H9 (cell line): ENCODE data around the gene C11orf21. TPM values are rescaled to one million over a fixed set of nuclear protein-coding genes. Genes with fewer than 3 reads are reported as not detected.

ENCODE experiments used
- DNase-seq: peaks from one replicate; pipeline ENCODE4 v3.0.0-alpha.2; 2017
- H2AFZ ChIP-seq: one replicate; pipeline ENCODE4 v1.6.1; 2013; ENCODE audit warnings: mild to moderate bottlenecking, low read length, control low read depth, moderate library complexity
- H2AK5ac ChIP-seq: 2 replicates; pipeline ENCODE4 v1.6.1; 2013; ENCODE audit warnings: low read length, control low read depth, mixed read lengths; ENCODE audit not compliant: insufficient read length
- H2BK120ac ChIP-seq: one replicate; pipeline ENCODE4 v1.6.1; 2013; ENCODE audit warnings: low read depth, mild to moderate bottlenecking, low read length, control low read depth, inconsistent platforms; ENCODE audit not compliant: poor library complexity, severe bottlenecking
- H2BK12ac ChIP-seq: 2 replicates; pipeline ENCODE4 v1.6.1; 2013; ENCODE audit warnings: low read length, control low read depth, mixed read lengths, low read depth; ENCODE audit not compliant: insufficient read length
- H2BK15ac ChIP-seq: 2 replicates; pipeline ENCODE4 v1.6.1; 2013; ENCODE audit warnings: low read depth, low read length, control low read depth
- H2BK20ac ChIP-seq: one replicate; pipeline ENCODE4 v1.6.1; 2013; ENCODE audit warnings: low read depth, mild to moderate bottlenecking, low read length, control low read depth, inconsistent platforms; ENCODE audit not compliant: poor library complexity, severe bottlenecking
- H2BK5ac ChIP-seq: 2 replicates; pipeline ENCODE4 v1.6.1; 2013; ENCODE audit warnings: low read length, control low read depth, mixed read lengths; ENCODE audit not compliant: insufficient read length
- H3K14ac ChIP-seq: 2 replicates; pipeline ENCODE4 v1.6.1; 2013; ENCODE audit warnings: low read length, control low read depth; ENCODE audit not compliant: insufficient read depth
- H3K18ac ChIP-seq: 2 replicates; pipeline ENCODE4 v1.6.1; 2013; ENCODE audit warnings: low read depth, mild to moderate bottlenecking, mixed read lengths, low read length, control low read depth; ENCODE audit not compliant: insufficient read length
- H3K23ac ChIP-seq: 2 replicates; pipeline ENCODE4 v1.6.1; 2013; ENCODE audit warnings: low read length, control low read depth, mixed read lengths, low read depth; ENCODE audit not compliant: insufficient read length
- H3K23me2 ChIP-seq: 2 replicates; pipeline ENCODE4 v1.6.1; 2013; ENCODE audit warnings: low read depth, mild to moderate bottlenecking, mixed read lengths, low read length, control low read depth; ENCODE audit not compliant: insufficient read length, poor library complexity, severe bottlenecking
- H3K27ac ChIP-seq: 2 replicates; pipeline ENCODE4 v1.5.1; 2013; ENCODE audit warnings: low read length, control low read depth, mixed read lengths, low read depth; ENCODE audit not compliant: insufficient read length
- H3K27me3 ChIP-seq: 2 replicates; pipeline ENCODE4 v1.6.1; 2013; ENCODE audit warnings: low read length, control low read depth, inconsistent platforms; ENCODE audit not compliant: insufficient read depth
- H3K4ac ChIP-seq: 2 replicates; pipeline ENCODE4 v1.6.1; 2013; ENCODE audit warnings: low read depth, mild to moderate bottlenecking, control low read depth, inconsistent platforms, low read length, moderate library complexity
- H3K4me1 ChIP-seq: 2 replicates; pipeline ENCODE4 v1.6.1; 2013; ENCODE audit warnings: low read length, control low read depth, inconsistent platforms; ENCODE audit not compliant: insufficient read depth
- H3K4me2 ChIP-seq: 2 replicates; pipeline ENCODE4 v1.6.1; 2013; ENCODE audit warnings: low read length, control low read depth, mixed read lengths; ENCODE audit not compliant: insufficient read length, insufficient read depth
- H3K56ac ChIP-seq: 2 replicates; pipeline ENCODE4 v1.6.1; 2013; ENCODE audit warnings: low read depth, mild to moderate bottlenecking, mixed read lengths, low read length, control low read depth; ENCODE audit not compliant: insufficient read length
- H3K79me1 ChIP-seq: 2 replicates; pipeline ENCODE4 v1.6.1; 2013; ENCODE audit warnings: low read depth, mild to moderate bottlenecking, moderate library complexity, low read length, control low read depth, inconsistent platforms; ENCODE audit not compliant: insufficient read depth, poor library complexity, severe bottlenecking
- H3K79me2 ChIP-seq: 2 replicates; pipeline ENCODE4 v1.6.1; 2013; ENCODE audit warnings: low read length, control low read depth, inconsistent platforms; ENCODE audit not compliant: insufficient read depth
- H3K9ac ChIP-seq: 2 replicates; pipeline ENCODE4 v1.6.1; 2013; ENCODE audit warnings: low read length, control low read depth, mixed read lengths; ENCODE audit not compliant: insufficient read length; ENCODE audit errors: extremely low read depth
- H3K9me3 ChIP-seq: one replicate; pipeline ENCODE4 v1.6.1; 2013; ENCODE audit warnings: low read depth, low read length, inconsistent platforms; ENCODE audit not compliant: control insufficient read depth
- H3T11ph ChIP-seq: one replicate; pipeline ENCODE4 v1.6.1; 2013; ENCODE audit warnings: mild to moderate bottlenecking, low read length, control low read depth, inconsistent platforms
- H4K20me1 ChIP-seq: one replicate; pipeline ENCODE4 v1.6.1; 2013; ENCODE audit not compliant: control insufficient read depth, insufficient read length, insufficient read depth
- H4K5ac ChIP-seq: 2 replicates; pipeline ENCODE4 v1.6.1; 2013; ENCODE audit warnings: low read depth, mild to moderate bottlenecking, mixed read lengths, low read length, control low read depth; ENCODE audit not compliant: insufficient read length
- H4K8ac ChIP-seq: replicated peaks from 2 replicates; pipeline ENCODE4 v1.6.1; 2013; ENCODE audit warnings: low read length, control low read depth, mixed read lengths, low read depth; ENCODE audit not compliant: insufficient read length
- H4K91ac ChIP-seq: 2 replicates; pipeline ENCODE4 v1.6.1; 2013; ENCODE audit warnings: low read depth, mild to moderate bottlenecking, moderate library complexity, mixed read lengths, low read length, control low read depth; ENCODE audit not compliant: insufficient read length
- H3K27ac Mint-ChIP-seq, 3 experiments: 2 replicates in 2 of 3; 3 replicates in 1 of 3; pipeline ENCODE4 v1.8.0; 2020 to 2021; ENCODE audit warnings: mixed read lengths in 3 of 3, mild to moderate bottlenecking in 1 of 3, moderate library complexity in 1 of 3
- H3K27me3 Mint-ChIP-seq: 2 replicates; pipeline ENCODE4 v1.8.0; 2021; ENCODE audit warnings: low read depth, mild to moderate bottlenecking, moderate library complexity, mixed read lengths
- H3K36me3 Mint-ChIP-seq, 3 experiments: 2 replicates in 2 of 3; 3 replicates in 1 of 3; pipeline ENCODE4 v1.8.0; 2020 to 2021; ENCODE audit warnings: low read depth in 3 of 3, mixed read lengths in 3 of 3; ENCODE audit not compliant: insufficient read depth in 1 of 3
- H3K4me1 Mint-ChIP-seq, 2 experiments: 2 replicates each; pipeline ENCODE4 v1.8.0; 2020; ENCODE audit warnings: mixed read lengths in 2 of 2
- H3K4me3 Mint-ChIP-seq, 2 experiments: 2 replicates in 1 of 2; 3 replicates in 1 of 2; pipeline ENCODE4 v1.8.0; 2020 to 2021; ENCODE audit warnings: mild to moderate bottlenecking in 2 of 2, mixed read lengths in 2 of 2, moderate library complexity in 1 of 2
- H3K9me3 Mint-ChIP-seq, 2 experiments: 2 replicates in 1 of 2; 3 replicates in 1 of 2; pipeline ENCODE4 v1.8.0; 2020; ENCODE audit warnings: mild to moderate bottlenecking in 2 of 2, mixed read lengths in 2 of 2, moderate library complexity in 1 of 2
- WGBS: extraction: QIAGEN DNeasy Blood & Tissue Kit; methylation state at CpG from one replicate; pipeline ENCODE4 v1.1.7; 2013; ENCODE audit warnings: missing lambda C conversion rate, low lambda C conversion rate, mixed read lengths; ENCODE audit not compliant: insufficient read length; ENCODE audit errors: extremely low coverage; 5-methylcytosine and 5-hydroxymethylcytosine counted together
- total RNA-seq: library from RNA; stranded (reverse); gene quantifications from 2 replicates; pipeline ENCODE4 v1.2.1, GENCODE V29; 2021
- TF ChIP-seq, protein P1 (sequence below): fragments of 200-600 bp; sonication (generic); conservative IDR thresholded peaks from 3 replicates; pipeline ENCODE4 v1.8.0; 2021; ENCODE audit warnings: antibody characterized with exemption, mild to moderate bottlenecking

C11orf21 gene
- total RNA-seq, 1 experiment from 2014 or later: not detected

DNA sequence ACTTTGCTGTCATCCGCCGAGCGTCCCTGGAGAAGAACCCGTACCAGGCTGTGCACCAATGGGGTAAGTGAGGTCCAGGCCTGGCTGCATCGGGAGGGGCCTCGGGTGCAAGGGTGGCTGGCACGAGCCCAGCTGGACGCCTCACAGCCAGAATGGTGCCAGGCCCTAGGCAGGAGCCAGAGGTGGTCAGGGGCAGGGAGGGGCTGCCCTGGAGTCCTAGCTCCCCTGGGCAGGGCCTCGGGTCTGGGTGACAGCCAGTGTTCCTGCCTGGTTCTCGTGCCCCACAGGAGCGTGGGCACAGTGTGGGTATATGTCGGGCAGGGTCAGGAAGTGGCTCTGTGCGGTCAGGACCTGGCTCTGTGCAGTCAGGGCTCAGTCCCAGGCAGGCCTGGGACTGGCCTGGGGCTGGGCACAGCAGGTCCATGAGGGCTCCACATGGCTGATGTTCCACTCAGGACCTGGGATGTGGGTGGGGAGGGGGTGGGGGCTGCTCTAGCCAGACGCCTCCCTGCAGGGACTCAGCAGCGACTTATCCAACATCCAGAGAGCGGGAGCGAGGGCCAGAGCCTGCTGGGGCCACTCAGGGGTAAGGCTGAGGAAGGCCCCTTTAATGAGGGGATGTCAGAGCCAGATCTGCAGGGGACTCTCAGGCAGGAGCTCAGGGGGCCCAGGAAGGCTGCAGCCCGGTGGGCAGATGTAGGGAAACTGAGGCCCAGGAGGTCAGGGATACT, 1.3 kb upstream of the C11orf21 start:
- Histone ChIP-seq H3K9ac (no peak overlapping the region), H2BK5ac (no peak overlapping the region), H3K27ac (no peak overlapping the region), H3K23me2 (no peaks in the 10 kb centered on the region), H3K23ac (no peak overlapping the region), H3K79me1 (no peaks in the 10 kb centered on the region), H4K20me1 (no peaks in the 10 kb centered on the region), H3T11ph (no peak overlapping the region), H3K4me1 (no peaks in the 10 kb centered on the region; the same call in 1 of the 2 replicates), H3K9me3 (no peaks in the 10 kb centered on the region), H2AFZ (no peak overlapping the region), H3K4me2 (no peak overlapping the region), H2BK12ac (no peak overlapping the region), H3K14ac (no peak overlapping the region), H4K91ac (no peak overlapping the region), H3K27me3 (no peaks in the 10 kb centered on the region), H2BK20ac (no peak overlapping the region), H3K4ac (no peak overlapping the region), H3K56ac (no peak overlapping the region), H2BK15ac (no peak overlapping the region), H4K5ac (no peak overlapping the region), H2BK120ac (no peak overlapping the region), H4K8ac (no peak overlapping the region), H3K18ac (no peak overlapping the region), H2AK5ac (no peak overlapping the region), H3K79me2 (no peaks in the 10 kb centered on the region)
- peak; percentile 11 for DNase-seq
- Mint-ChIP-seq H3K4me1 (peaks cover 0 to 7% of the 10 kb centered on the region in 2 experiments; a peak in 1 of 4 replicates), H3K27me3 (peaks cover 7% of the 10 kb centered on the region), H3K4me3 (no peak overlapping the region), H3K36me3 (no peaks in the 10 kb centered on the region), H3K9me3 (no peaks in the 10 kb centered on the region; a peak in 1 of 5 replicates), H3K27ac (no peak overlapping the region)
- no CpG with 5 or more reads among the region's 18 CpGs for WGBS
- TF ChIP-seq, protein P1, sequence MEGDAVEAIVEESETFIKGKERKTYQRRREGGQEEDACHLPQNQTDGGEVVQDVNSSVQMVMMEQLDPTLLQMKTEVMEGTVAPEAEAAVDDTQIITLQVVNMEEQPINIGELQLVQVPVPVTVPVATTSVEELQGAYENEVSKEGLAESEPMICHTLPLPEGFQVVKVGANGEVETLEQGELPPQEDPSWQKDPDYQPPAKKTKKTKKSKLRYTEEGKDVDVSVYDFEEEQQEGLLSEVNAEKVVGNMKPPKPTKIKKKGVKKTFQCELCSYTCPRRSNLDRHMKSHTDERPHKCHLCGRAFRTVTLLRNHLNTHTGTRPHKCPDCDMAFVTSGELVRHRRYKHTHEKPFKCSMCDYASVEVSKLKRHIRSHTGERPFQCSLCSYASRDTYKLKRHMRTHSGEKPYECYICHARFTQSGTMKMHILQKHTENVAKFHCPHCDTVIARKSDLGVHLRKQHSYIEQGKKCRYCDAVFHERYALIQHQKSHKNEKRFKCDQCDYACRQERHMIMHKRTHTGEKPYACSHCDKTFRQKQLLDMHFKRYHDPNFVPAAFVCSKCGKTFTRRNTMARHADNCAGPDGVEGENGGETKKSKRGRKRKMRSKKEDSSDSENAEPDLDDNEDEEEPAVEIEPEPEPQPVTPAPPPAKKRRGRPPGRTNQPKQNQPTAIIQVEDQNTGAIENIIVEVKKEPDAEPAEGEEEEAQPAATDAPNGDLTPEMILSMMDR: no peak
